LoVo (cell line): ENCODE data around the gene HERPUD2.
"Not testable (repeated sequence)": the region's sequence is repeated elsewhere in the genome, so short reads cannot be mapped to it uniquely, and the experiment has no call there.

Source experiments
- DNase-seq: peaks from one replicate; pipeline ENCODE4 v3.0.0-alpha.2; 2016; ENCODE audit warnings: low spot score

The HERPUD2 gene

DNA sequence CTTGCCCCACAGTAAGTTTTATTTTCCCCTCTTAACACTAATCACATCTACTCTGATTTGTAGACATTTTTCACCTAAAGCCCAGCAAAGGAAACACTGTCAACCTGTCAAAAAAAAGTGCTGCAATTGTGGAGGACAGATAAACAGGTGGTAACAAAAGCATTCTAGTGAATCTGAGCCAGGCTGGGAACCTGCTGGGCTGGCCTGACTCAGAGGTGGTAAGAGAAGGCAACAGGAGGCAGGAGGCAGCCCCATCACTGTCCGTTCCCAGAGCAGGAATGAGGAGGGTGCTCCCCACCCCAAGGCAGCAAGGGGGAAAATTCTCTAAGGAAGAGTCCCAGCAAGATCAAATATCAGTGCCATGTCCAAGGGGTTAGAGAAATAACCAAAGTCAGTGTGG is 19.5 kb upstream of the HERPUD2 start:
- DNase-seq, result no peak

DNA sequence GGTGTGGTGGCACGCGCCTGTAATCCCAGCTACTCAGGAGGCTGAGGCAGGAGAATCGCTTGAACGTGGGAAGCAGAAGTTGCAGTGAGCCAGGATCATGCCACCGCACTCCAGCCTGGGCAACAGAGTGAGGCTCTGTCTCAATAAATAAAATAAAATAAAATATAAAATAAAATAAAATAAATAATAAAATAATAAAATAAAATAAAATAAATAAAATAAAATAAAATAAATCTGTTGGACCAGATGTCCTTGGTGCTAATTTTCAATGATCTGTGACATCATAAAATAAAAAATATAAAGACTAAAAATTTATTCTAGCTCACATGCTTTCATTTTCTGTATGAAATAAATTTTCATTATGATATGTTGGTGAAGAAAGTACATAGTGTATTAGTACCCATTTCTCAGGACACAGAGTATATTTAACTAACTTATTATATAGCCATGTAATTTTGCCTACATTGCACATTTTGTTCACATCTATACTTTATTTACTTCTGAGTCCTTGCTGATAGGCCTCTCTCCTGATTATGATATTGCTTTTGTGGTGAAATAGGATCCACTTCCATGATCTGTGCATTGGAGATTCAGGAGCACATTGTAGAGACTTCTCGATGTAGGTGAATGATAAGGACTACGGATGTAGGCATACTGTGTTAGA is 17.8 kb upstream of the HERPUD2 start:
- DNase-seq, result no peak

DNA sequence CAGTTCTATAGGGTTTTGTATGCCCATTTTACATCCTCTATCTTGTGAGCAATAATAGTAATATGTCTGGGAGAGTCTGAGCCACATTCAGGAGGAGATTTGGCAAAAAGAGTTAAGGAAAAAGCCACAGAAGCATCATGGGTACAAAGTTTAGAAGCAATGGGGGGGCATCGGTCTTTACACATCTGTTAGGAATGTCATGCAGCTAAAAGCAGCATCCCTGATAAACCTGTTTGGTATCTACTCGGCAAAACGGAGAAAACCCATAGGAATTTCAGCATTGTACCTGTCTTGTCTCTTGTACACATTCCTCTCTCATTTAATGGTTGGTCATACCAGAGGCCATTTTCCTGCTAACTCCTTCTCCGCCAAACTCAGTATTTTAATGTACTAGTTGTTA is 12.5 kb upstream of the HERPUD2 start:
- DNase-seq, result no peak

DNA sequence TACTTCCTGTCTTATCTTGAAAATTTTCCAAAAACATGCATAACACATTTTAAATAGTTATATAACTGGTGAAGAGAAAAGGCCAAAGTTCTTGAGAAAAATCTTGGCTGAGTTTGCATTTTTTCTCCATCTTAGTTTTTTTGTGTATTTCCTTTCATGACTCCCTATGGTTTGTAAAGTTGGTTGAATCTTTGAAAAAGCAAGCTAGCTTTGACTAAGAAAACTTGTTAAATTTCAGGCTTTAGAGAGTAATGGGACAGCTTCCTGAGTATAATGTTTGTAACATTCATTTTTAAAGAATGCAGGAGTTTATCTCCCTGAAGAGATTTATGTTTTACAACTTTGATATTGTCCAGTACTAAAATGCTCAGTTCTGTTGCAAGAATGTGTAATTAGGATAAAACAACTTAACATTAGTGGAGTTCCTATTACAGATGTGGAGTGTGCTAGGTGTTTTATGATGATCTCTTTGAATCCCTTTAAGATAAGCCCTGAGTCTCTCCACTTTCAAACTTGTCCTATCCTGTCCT is 11.1 kb upstream of the HERPUD2 start:
- no peak for DNase-seq

DNA sequence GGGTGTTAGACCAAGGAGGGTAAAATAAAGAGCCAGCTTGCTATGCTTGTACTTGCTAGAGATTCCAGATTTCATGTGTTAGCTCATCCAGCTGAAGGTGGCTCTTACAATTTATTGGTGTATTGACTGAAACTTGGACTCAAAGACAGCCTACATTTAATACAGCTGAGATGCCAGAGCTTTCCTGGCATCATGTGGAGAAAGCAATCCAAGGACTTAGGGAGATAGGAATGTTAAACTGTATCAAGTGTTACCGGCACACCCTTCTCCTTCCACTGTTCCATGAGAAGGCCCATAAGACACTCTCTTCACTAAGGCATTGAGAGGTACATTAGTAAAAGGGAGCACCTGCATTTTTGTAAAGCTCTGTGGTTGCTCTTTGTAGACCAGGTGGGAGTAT is 9.3 kb upstream of the HERPUD2 start:
- DNase-seq, result no peak

DNA sequence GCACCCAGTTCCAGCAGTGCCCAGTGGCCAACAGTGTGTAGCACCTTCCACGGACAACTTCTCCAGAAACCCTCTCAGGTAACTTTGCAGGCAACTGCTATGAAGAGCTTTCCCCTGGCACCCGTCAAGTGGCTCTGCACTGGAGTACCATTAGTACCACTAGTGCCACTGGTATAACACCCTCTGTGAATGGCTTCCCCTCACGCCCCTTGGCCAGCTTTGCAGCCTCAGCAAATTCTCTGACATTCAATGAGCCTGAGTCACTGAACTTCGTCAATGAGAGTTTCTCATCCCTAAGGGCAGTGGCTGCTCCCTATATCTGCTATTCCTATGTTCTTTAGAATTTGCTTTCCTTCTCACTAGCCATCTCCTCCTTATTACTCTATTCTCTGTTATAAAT is 7.6 kb upstream of the HERPUD2 start:
- no peak for DNase-seq

DNA sequence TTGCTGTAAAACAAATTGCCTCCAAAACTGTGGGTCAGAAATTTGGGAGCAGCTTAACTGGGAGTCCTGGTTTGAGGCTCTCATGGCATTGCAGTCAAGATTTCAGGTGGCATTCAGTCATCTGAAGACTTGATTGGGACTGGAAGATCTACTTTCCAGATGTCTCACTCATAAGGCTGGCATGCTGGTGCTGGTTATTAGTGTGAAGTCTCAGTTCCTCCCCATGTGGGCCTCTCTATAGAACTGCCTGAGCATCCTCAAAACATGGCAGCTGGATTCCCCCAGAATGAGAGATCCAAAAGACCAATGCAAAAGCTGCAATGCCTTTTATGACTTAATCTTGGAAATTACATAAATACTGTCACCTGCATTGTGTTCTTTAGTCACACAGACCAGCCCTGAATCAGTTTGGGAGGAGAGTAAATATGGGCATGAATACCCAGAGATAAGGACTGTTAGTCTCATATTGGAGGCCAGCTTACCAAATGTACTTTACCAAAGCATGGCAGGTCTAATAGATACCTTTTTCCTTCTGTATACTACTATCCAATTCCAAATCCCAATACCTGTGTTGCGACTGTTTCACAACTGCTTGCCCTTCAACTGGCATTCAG is 6.5 kb upstream of the HERPUD2 start:
- no peak for DNase-seq

DNA sequence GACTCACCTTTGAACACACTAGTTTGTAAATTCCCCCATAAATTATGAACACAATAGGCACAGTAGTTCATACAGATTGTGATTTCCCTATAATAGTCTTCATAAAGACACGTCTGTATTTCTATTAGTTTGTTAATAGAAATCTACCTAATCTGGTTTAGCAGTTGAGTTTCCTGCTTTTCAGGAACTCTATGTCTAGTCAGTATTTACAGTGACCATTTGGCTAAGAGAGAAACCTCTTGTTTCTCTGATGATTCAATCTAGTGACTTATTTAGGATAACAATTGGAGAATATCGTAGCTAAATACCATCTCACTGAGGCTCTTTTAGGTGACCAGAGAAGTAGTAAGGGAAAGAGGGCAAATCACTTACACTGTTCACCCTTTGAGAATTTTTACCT is 5.9 kb upstream of the HERPUD2 start:
- no peak for DNase-seq

DNA sequence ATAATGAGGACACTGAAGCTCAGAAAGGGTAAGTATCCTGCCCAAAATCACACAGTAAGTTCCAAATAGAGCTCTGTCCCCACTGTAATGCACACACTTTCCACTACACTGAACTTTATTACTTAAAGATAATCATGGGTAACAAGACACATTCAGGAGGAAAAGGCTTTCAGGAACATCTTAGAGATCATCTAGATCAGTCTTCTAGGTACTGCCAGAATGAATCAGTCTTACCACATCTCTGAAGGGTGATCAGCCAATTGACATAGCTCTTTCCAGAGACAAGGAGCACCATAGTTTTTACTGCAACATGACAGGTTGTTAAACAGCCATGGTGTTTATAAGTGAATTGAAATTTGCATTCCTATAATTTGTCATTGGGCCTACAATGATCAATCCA is 5.4 kb upstream of the HERPUD2 start:
- no peak for DNase-seq

DNA sequence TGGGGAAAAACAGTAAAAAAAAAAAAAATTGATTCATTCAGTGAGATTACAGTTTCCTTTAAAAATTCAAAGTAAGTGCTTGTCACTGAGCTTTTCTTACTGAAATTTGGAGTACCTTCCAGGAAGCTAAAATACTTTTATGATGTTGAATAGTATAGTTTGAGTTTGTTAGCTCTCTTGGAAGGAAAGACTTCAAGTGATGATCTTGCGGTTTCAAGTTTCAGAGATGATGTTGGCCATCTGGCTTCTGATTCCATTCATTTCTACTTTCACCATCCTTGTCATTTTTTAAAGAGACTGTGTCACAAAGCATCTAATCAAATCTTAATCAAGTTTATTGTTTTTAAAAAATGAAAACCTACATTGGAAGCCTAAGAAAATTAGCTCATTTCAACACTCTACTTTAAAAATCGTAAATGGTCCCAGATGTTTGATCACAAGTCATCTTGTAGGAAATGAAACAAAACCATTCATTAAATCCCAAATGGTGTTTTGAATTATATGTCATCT is 4.9 kb upstream of the HERPUD2 start:
- DNase-seq, result no peak

DNA sequence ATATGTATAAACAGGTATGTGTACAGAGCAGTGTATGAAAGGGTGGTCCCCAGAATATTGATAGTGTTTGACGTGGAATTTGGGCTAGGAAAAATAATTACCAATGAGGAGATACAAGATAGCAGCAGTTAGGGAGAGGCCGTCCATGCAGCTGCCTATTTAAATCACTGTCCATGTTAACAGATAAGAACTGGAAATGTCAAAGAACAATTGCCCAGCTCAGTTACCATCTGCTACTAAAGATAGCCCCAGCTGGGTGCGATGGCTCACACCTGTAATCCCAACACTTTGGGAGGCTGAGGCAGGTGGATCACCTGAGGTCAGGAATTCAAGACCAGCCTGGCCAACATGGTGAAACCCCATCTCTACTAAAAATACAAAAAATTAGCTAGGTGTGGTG is 3.4 kb upstream of the HERPUD2 start:
- not testable (repeated sequence) for DNase-seq

DNA sequence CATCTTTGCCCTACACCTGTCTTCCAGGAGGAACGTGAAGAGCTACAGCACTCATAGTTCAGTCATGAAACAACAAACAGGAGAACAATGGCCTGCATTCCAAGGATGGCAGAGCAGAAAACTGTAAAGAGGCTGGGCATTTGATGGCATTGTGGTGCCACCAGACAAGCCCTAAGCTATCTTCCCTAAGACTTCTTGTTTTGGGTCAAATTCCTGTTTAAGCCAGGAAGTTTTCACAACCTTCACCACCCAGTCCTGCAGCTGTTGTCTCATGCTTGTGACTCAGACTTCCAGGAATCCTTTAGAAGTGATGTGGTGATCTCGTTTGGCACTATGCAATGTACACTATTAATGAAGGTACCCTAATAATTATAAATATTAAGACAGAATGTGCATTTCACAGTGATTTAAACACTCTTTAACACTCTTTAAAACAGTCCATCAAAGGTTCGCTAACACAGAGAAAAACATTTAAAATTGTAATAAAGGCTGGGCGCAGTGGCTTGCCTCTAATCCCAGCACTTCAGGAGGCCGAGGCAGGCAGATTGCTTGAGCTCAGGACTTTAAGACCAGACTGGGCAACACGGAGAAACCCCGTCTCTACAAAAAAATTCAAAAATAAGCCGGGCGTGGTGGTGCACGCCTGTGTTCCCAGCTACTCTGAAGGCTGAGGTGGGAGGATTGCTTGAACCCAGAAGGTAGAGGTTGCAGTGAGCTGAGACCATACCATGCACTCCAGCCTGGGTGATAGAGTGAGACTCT is 2.7 kb upstream of the HERPUD2 start:
- DNase-seq, result peak; percentile 30

DNA sequence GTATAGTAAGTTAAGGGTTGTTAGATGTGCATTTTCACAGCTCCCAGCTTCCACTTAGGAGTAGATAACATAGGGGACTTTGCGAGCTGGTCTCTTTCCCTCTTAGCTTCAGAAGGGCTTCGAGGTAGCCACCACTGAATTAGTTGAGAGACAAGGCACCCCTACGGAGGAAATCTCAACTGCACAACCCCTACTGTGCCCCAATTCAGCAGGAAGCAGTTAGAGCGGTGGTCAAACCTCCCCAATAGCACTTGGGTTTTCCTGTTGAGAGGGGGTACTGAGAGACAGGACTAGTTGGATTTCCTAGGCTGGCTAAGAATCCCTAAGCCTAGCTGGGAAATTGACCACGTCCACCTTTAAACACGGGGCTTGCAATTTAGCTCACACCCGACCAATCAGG is 1.1 kb upstream of the HERPUD2 start:
- no peak for DNase-seq

DNA sequence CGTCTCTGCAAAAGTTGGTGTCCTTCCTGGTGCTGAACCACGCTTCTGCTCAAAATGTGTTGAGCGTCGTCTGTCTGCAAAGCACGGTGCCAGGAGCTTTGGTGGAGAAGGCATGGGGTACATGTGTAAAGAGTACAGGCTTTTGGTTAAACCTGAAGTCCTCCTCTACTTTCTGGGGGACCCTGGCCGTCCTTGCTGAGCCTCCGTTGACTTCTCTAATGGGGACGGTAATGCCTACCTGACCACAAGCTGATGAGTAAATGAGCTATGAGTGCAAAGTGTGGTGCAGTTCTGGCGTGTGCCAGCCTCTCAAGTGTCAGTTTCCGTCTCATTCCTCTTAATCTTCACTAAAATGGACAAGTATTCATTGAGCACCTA is 527 bp upstream of the HERPUD2 start:
- no peak for DNase-seq

DNA sequence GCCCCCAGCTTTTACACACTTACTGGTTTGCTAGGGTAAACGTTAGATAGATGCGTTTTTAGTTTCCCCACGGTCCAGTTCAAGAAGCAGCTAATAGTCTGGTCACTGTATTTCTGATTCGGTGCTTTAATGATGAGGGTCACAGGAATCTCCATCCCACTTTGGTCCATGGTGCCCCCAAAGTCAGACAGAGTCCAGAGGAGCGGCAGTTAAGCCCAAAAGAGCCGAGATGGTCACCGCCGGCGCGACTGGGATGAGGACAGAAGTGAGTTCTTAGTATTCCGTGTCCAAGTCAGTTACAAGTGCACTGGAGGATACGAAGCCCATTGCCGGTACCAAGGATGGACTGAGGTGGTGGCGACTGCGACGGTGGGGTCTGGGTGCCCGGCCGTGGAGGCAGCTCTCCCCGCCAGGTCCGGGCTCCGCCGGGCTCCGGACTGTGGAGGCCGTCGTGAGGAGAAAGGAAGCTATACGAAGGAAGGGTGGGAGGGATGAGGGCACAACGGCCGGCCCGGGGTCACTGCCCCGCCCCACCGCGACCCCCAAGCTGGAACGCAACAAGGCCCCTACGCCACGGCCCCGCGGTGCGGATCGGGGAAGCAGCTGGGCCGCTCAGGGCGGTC is 663 bp downstream of the HERPUD2 start:
- peak; percentile 22 for DNase-seq

DNA sequence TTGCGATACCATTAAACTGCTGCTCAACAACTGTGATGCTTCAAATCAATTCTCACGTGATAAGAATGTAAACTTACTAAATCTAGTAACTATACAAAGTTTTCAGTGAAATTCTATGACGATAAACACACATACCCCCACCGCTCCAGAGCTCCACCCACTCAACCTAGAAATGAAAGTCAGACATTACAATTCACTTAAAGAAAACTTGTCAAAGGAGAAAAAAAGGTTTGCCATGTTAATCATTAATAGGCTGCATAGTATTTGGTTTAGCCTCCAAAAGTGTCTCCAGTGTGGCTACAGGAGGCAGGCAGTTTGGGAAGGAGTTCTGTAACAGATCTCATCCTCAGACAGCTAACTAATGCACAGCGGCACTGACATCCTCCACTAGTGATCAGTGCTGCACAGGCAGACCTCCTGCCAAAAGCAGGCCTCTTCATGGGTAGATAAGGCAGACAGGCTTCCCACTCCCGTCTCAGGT is 3.1 kb downstream of the HERPUD2 start:
- no peak for DNase-seq

DNA sequence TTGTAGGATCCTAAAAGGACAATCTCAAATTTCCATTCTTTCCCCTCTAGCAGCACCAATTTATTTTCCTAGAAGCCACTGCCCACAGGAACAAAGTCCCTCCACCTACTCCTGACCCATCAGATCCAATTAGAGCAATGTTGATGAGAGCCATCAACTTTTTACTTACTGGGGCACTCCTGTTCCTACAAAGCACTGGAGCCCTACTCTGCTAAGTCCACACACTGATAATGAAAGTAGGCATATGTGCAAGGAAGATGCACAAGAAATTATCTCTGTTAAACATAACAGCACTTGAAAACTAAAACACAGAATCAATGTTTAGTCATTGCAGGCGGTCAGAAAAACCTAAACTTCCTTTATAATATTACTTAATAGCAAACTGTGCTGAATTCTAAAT is 3.6 kb downstream of the HERPUD2 start:
- DNase-seq, result no peak

DNA sequence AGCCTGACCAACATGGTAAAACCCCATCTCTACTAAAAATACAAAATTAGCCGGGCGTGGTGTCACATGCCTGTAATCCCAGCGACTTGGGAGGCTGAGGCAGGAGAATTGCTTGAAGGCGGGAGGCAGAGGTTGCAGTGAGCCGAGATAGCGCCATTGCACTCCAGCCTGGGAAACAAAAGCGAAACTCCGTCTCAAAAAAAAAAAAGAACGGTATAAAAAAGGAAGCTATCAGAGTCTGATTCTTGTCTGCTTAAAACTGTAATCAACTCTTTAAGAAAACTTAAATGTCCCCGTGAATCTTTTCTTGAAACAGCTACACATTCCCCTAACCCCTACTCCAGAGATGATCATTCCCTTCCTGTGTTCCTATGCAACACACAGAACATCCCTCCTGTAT is 4.3 kb downstream of the HERPUD2 start:
- DNase-seq, result not testable (repeated sequence)

DNA sequence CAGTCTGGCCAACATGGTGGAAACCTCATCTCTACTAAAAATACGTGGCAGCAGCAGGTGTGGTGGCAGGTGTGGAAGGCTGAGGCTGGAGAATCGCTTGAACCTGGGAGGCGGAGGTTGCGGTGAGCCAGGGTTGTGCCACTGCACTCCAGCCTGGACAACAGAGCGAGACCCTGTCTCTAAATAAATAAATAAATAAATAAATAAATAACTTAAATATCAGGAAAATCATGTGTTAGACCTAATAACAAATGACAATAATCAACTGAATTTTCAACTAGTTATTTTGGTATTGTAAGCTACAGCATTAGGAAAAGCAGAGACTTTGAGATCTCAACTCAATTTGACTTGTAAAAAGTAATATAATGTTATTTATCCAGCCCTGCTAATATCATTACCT is 9.2 kb downstream of the HERPUD2 start:
- no peak for DNase-seq

DNA sequence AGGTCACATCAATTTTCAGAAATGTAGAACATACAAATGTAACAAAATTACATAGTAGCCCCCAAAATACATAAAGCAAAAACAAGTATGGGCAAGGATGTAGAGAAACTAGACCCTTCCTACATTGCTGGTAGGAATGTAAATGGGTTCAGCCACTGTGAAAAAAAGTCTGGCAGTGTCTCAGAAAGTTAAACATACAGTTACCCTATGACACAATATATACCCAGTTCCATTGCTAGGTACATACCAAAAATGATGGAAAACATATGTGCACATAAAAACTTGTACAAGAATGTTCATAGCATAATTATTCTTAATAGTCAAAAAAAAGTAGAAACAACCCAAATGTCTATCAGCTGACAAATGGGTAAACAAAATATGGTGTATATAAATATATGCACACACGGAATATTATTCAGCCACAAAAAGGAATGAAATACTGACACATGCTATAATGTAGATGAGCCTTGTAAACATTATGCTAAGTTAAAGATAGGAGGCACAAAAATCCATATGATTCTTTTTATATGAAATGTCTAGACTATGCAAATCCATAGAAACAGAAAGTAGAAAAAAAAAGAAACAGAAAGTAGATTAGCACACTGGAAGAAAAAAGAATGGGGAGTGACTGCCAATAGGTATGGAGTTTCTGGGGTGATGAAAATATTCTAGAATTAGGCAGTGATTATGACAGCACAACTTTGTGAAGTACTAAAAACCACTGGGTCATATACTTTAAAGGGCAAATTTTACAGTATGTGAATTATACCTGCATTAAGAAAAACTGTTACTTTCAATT is 13.5 kb downstream of the HERPUD2 start:
- no peak for DNase-seq

DNA sequence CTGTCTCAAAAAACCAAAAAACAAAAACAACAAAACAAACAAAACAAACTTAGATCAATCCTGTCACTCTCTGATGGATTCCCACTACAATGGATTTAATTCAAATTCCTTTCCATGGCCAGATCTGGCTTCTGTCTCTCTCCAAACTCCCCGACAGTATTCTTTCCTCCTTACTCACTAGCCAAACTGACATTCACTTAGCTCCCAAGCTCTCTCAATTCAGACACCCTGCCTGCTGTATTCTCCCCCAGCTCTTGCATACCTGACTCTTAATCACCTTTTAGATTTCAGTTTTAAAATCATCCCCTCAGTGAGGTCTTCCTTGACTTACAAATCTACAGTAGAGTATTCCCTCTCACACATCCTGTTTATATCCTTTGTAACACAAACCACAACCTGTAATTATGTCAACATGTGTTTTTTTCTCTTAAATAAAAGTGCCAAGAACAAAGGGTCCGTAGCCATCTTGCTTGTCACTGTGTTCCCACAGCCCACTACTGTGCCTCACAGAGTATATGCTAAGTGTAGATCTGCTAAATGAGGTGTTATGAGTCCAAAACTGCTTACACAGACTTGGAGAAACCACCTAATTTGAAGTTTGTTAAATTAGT is 14.4 kb downstream of the HERPUD2 start:
- DNase-seq, result no peak
